K562 (cell line): ENCODE data around the gene ITPR2. TPM values are rescaled to one million over a fixed set of nuclear protein-coding genes. Genes with fewer than 3 reads are reported as not detected.

ENCODE experiments used
- ATAC-seq: fragments of 200-7000 bp; cut with Tn5 transposase; 3 replicates; pipeline ENCODE4 v1.9.1; 2020; ENCODE audit warnings: moderate library complexity
- BruUV-seq: library from RNA; stranded (reverse); fragments of 400-500 nt; replicated peaks from 2 replicates; lab custom pipeline; 2021; lab: Mats Ljungman, UMichigan
- CTCF ChIA-PET: fragments of 300-600 bp; formaldehyde crosslinking; extraction: SDS; loops from one replicate; lab custom pipeline; 2021; ENCODE audit warnings: low intra/inter-chr PET ratio; lab: Yijun Ruan, JAX
- POLR2A ChIA-PET: fragments of 300-600, 350-650 bp; sonication (Branson Sonifier 250); formaldehyde crosslinking; extraction: SDS; loops from one replicate; lab custom pipeline; 2021; ENCODE audit warnings: antibody characterized with exemption, inconsistent platforms; lab: Yijun Ruan, JAX
- DNase-seq, 4 experiments: peaks; one replicate each; pipeline versions ENCODE4 v3.0.0 to v3.0.0-alpha.2; 2011 to 2018; ENCODE audit warnings: low spot score in 3 of 4, mixed read lengths in 3 of 4; ENCODE audit errors: extremely low read depth in 1 of 4
- FAIRE-seq: peaks from 2 replicates; lab custom pipeline; 2011; peaks lifted over from hg19 to GRCh38; lab: Jason Lieb, UNC
- H2AFZ ChIP-seq: 2 replicates; pipeline ENCODE4 v1.6.0; 2011; ENCODE audit warnings: low read depth, low read length, control low read depth, inconsistent platforms
- H3K27ac ChIP-seq: fragments of 200-600 bp; 3 replicates; pipeline ENCODE4 v1.8.0; 2011; ENCODE audit warnings: low read depth, mild to moderate bottlenecking, control low read depth, inconsistent platforms, low read length, moderate library complexity, mixed read lengths; ENCODE audit errors: extremely low read depth
- H3K27me3 ChIP-seq, 2 experiments: fragments of 300-600 bp in 1 of 2; 2 replicates in 1 of 2; 3 replicates in 1 of 2; pipeline versions ENCODE4 v1.6.0 to v1.8.0; 2011; ENCODE audit warnings: inconsistent platforms in 2 of 2, low read length in 2 of 2, mild to moderate bottlenecking in 1 of 2, mixed read lengths in 1 of 2, moderate library complexity in 1 of 2; ENCODE audit not compliant: control insufficient read depth in 2 of 2, insufficient read depth in 2 of 2
- H3K36me3 ChIP-seq: fragments of 300-600 bp; 3 replicates; pipeline ENCODE4 v1.8.0; 2011; ENCODE audit warnings: mild to moderate bottlenecking, low read length, inconsistent platforms; ENCODE audit not compliant: control insufficient read depth, insufficient read depth
- H3K4me1 ChIP-seq, 2 experiments: fragments of 200-600 bp in 1 of 2; replicated peaks in 1 of 2; 2 replicates in 1 of 2; 3 replicates in 1 of 2; pipeline versions ENCODE4 v1.5.1 to v1.8.0; 2011; ENCODE audit warnings: inconsistent platforms in 2 of 2, low read length in 2 of 2, mild to moderate bottlenecking in 1 of 2, mixed read lengths in 1 of 2, moderate library complexity in 1 of 2; ENCODE audit not compliant: control insufficient read depth in 2 of 2, insufficient read depth in 2 of 2
- H3K4me2 ChIP-seq: 2 replicates; pipeline ENCODE4 v1.6.1; 2011; ENCODE audit warnings: low read length, control low read depth, inconsistent platforms, mixed read lengths; ENCODE audit not compliant: insufficient read depth
- H3K4me3 ChIP-seq: fragments of 200-600 bp; sonication (generic), shearing (Covaris generic); 2 replicates; pipeline ENCODE4 v1.5.1; 2016; ENCODE audit warnings: control low read depth, inconsistent platforms
- H3K79me2 ChIP-seq: fragments of 200-600 bp; 3 replicates; pipeline ENCODE4 v1.8.0; 2011; ENCODE audit warnings: low read length, inconsistent platforms; ENCODE audit not compliant: control insufficient read depth, insufficient read depth
- H3K9ac ChIP-seq, 2 experiments: 2 replicates each; pipeline versions ENCODE4 v1.6.0 to v1.6.1; 2011; ENCODE audit warnings: low read depth in 2 of 2, low read length in 2 of 2, control low read depth in 1 of 2, inconsistent platforms in 1 of 2, mild to moderate bottlenecking in 1 of 2, mixed read lengths in 1 of 2; ENCODE audit not compliant: insufficient read depth in 1 of 2
- H3K9me1 ChIP-seq: one replicate; pipeline ENCODE4 v1.6.0; 2011; ENCODE audit warnings: inconsistent platforms, mild to moderate bottlenecking, low read length, moderate library complexity; ENCODE audit not compliant: control insufficient read depth, insufficient read depth
- H3K9me3 ChIP-seq: replicated peaks from 2 replicates; pipeline ENCODE4 v1.5.1; 2011; ENCODE audit warnings: low read depth, low read length, inconsistent platforms; ENCODE audit not compliant: control insufficient read depth, insufficient read depth
- H4K20me1 ChIP-seq: replicated peaks from 2 replicates; pipeline ENCODE4 v1.6.1; 2011; ENCODE audit warnings: low read length, inconsistent platforms, mixed read lengths; ENCODE audit not compliant: control insufficient read depth, insufficient read depth
- MBD1 ChIP-seq: fragments of 250-450 bp; sonication (Bioruptor Pico); IDR thresholded peaks from 2 replicates; pipeline ENCODE4 v1.8.0; 2022; ENCODE audit warnings: inconsistent platforms
- USF1 ChIP-seq: sonication (generic); formaldehyde crosslinking; IDR thresholded peaks from 2 replicates; pipeline ENCODE4 v1.9.0; 2022; ENCODE audit warnings: mild to moderate bottlenecking, missing genetic modification reagents
- ZBTB11 ChIP-seq, 3 experiments: fragments of 200-800 bp in 1 of 3; fragments of 250-450 bp in 1 of 3; fragments of 450-650 bp in 1 of 3; sonication (Bioruptor Pico) in 1 of 3; sonication (Bioruptor generic) in 1 of 3; formaldehyde crosslinking in 1 of 3; IDR thresholded peaks; 2 replicates each; pipeline versions ENCODE4 v1.6.1 to v1.8.0; 2016 to 2022; ENCODE audit warnings: mild to moderate bottlenecking in 2 of 3, missing genetic modification characterization in 2 of 3, missing compliant biosample characterization in 1 of 3, moderate library complexity in 1 of 3
- ZNF395 ChIP-seq: fragments of 200-800 bp; sonication (Bioruptor generic); IDR thresholded peaks from 2 replicates; pipeline ENCODE4 v1.6.1; 2017; ENCODE audit warnings: missing genetic modification characterization, missing compliant biosample characterization
- WGBS: fragments of 100-300 bp; shearing (Covaris generic); methylation state at CpG from one replicate; pipeline ENCODE4 v1.1.6; 2016; ENCODE audit warnings: low coverage, mixed read lengths; ENCODE audit not compliant: insufficient coverage; ENCODE audit errors: missing lambda C conversion rate; 5-methylcytosine and 5-hydroxymethylcytosine counted together
- in situ Hi-C: fragments of 300-500 bp; cut with MboI; formaldehyde crosslinking; loops from 4 replicates; pipeline ENCODE4 v1.15.0; 2018; ENCODE audit warnings: inconsistent platforms, mixed read lengths
- intact Hi-C: fragments of 100-400 bp; cut with micrococcal nuclease; formaldehyde crosslinking; loops from 2 replicates; pipeline ENCODE4 v1.14.2; 2022
- polyA plus RNA-seq, 8 experiments: library from polyadenylated mRNA; depleted of rRNA in 4 of 8; stranded (reverse) in 5 of 8; unstranded in 3 of 8; fragments of >200 nt; fragmentation: Nextera tagmentation in 2 of 8; fragmentation: Illumina TruSeq in 1 of 8; extraction: Ambion mirVana in 2 of 8; extraction: Trizol in 1 of 8; gene quantifications; 2 replicates each; pipeline versions ENCODE4 v1.2.1 to v1.2.3, GENCODE V29; 2011 to 2014; ENCODE audit warnings: inconsistent platforms in 1 of 8, missing spikeins in 1 of 8
- total RNA-seq, 7 experiments: library from RNA; depleted of rRNA in 6 of 7; stranded (reverse); fragments of >200 nt in 6 of 7; fragmentation: Illumina TruSeq in 2 of 7; extraction: Trizol in 2 of 7; gene quantifications; 2 replicates each; pipeline versions ENCODE4 v1.2.1 to v1.2.3, GENCODE V29; 2011 to 2021; ENCODE audit warnings: low replicate concordance in 1 of 7

Gene ITPR2
- total and polyA plus RNA-seq, 9 of the 15 experiments (the other 6 are each of a cell fraction or from before 2014, with no cell fraction given), result 0.21 to 3.3 (median 0.95) TPM

GRCh38 chr12:26512213-26512612, 320.8 kb downstream of the ITPR2 start:
- CTCF ChIA-PET, result no interaction called here
- BruUV-seq, result no TSS peak
- no peak for FAIRE-seq

More at GRCh38 chr12:26512213-26512612, 320.8 kb downstream of the ITPR2 start:
- no peaks in the 10 kb centered on the region for H3K27me3 ChIP-seq
- POLR2A ChIA-PET, result interaction anchor here (1.0 kb wide), 1 partner anchor 11 kb away, joined by 3 read pairs; no protein-coding TSS in a partner anchor
- H3K27ac ChIP-seq, result no peak overlapping the region
- no peak overlapping the region for H3K4me3 ChIP-seq
- H3K9ac ChIP-seq, result no peak overlapping the region
- H3K36me3 ChIP-seq, result no peaks in the 10 kb centered on the region
- no peak for ATAC-seq
- no peaks in the 10 kb centered on the region for H4K20me1 ChIP-seq
- TF ChIP-seq ZNF395 (CRISPR knock-in tag) (no peak), ZBTB11 (CRISPR knock-in tag; IDR thresholded peaks at IDR 0.05) (no peak), USF1 (CRISPR knock-in tag) (no peak), MBD1 (no peak)
- H3K4me2 ChIP-seq, result no peak overlapping the region
- H3K4me1 ChIP-seq, result no peaks in the 10 kb centered on the region
- H3K9me3 ChIP-seq, result no peaks in the 10 kb centered on the region
- no peak overlapping the region for H2AFZ ChIP-seq
- 0% methylated on average over 3 of the region's 3 CpGs for WGBS
- no peaks in the 10 kb centered on the region for H3K79me2 ChIP-seq
- no peak for DNase-seq
- H3K9me1 ChIP-seq, result no peaks in the 10 kb centered on the region
- in situ Hi-C loops (no loop called here), intact Hi-C loops (no loop called here)
